Measurements from ENCODE around the gene JAM3.

The JAM3 gene

GRCh38 chr11:134145715-134146114, 76.8 kb downstream of the JAM3 start:
- DNase-seq (ENCODE audit: low read depth): no peak

- DNase-seq (ENCODE audit: low read depth): no peak
These were observed 77.7 kb downstream of the JAM3 start for GRCh38 chr11:134146598-134146997.

- DNase-seq (ENCODE audit: low read depth): no peak
These were observed 80.5 kb downstream of the JAM3 start for GRCh38 chr11:134149371-134149770.

- no peak for DNase-seq (ENCODE audit: low read depth)
These were observed 81.5 kb downstream of the JAM3 start for GRCh38 chr11:134150195-134150903.

GRCh38 chr11:134151083-134151747, 82.3 kb downstream of the JAM3 start:
- no peak for DNase-seq (ENCODE audit: low read depth)

- DNase-seq (ENCODE audit: low read depth): no peak
These were observed 83.8 kb downstream of the JAM3 start for GRCh38 chr11:134152696-134153095.

- DNase-seq (ENCODE audit: low read depth): no peak
These were observed 84.5 kb downstream of the JAM3 start for GRCh38 chr11:134153147-134153905.

- DNase-seq (ENCODE audit: low read depth): no peak
These were observed 85.6 kb downstream of the JAM3 start for GRCh38 chr11:134154441-134154840.

- no peak for DNase-seq (ENCODE audit: low read depth)
These were observed 86.6 kb downstream of the JAM3 start for GRCh38 chr11:134155456-134155855.

GRCh38 chr11:134155946-134156865, 87.3 kb downstream of the JAM3 start:
- DNase-seq (ENCODE audit: low read depth): no peak

GRCh38 chr11:134157451-134157850, 88.6 kb downstream of the JAM3 start:
- DNase-seq (ENCODE audit: low read depth): no peak

GRCh38 chr11:134158023-134158422, 89.2 kb downstream of the JAM3 start:
- no peak for DNase-seq (ENCODE audit: low read depth)

- no peak for DNase-seq (ENCODE audit: low read depth)
These were observed 90.8 kb downstream of the JAM3 start for GRCh38 chr11:134159652-134160051.

GRCh38 chr11:134164490-134165370, 95.9 kb downstream of the JAM3 start:
- no peak for DNase-seq (ENCODE audit: low read depth)

GRCh38 chr11:134170177-134170918, 101.5 kb downstream of the JAM3 start:
- no peak for DNase-seq (ENCODE audit: low read depth)

- no peak for DNase-seq (ENCODE audit: low read depth)
These were observed 102.0 kb downstream of the JAM3 start for GRCh38 chr11:134170919-134171281.

- no peak for DNase-seq (ENCODE audit: low read depth)
These were observed 103.1 kb downstream of the JAM3 start for GRCh38 chr11:134171951-134172350.

GRCh38 chr11:134173296-134173695, 104.4 kb downstream of the JAM3 start:
- no peak for DNase-seq (ENCODE audit: low read depth)

GRCh38 chr11:134176284-134176683, 107.4 kb downstream of the JAM3 start:
- DNase-seq (ENCODE audit: low read depth): no peak

GRCh38 chr11:134178032-134178674, 109.3 kb downstream of the JAM3 start:
- no peak for DNase-seq (ENCODE audit: low read depth)
